SH-SY5Y (cell line): ENCODE results near the gene LILRB1.

Experiments used
- GATA2 ChIP-seq: IDR thresholded peaks from 2 replicates; pipeline ENCODE4 v1.6.1; 2011; ENCODE audit warnings: mild to moderate bottlenecking, low read depth, low read length
- GATA3 ChIP-seq: IDR thresholded peaks from 2 replicates; pipeline ENCODE4 v1.6.1; 2011; ENCODE audit warnings: low read depth, mild to moderate bottlenecking, low read length, moderate library complexity

GRCh38 chr19:54607785-54608150 is 22.5 kb upstream of the LILRB1 start:
- TF ChIP-seq GATA2 (no peak), GATA3 (no peak)
